ENCODE results near the gene ZNF547.

The ZNF547 gene

GRCh38 chr19:57362997-57363687 lies at the start of gene ZNF547, which contains the start of gene TRAPPC2B:
ZNF547 (plus strand) TSS chr19:57363551; CDS start chr19:57368556, 5,005 bp downstream.
TRAPPC2B (plus strand) TSS chr19:57363551; CDS start chr19:57364834, 1,283 bp downstream.
- Histone ChIP-seq H3K4me3 (ENCODE audit: low read length) (peak within 1 kb of the TSS; percentile 66; the same call in 1 of the 2 replicates), H3K27me3 (ENCODE audit: control insufficient read depth, insufficient read depth, low read length) (no peaks in the 10 kb centered on the region), H3K36me3 (ENCODE audit: control insufficient read depth, insufficient read depth, low read length) (no peaks in the 10 kb centered on the region; the same call in 1 of the 2 replicates), H3K4me1 (ENCODE audit: control insufficient read depth, insufficient read depth, low read length) (no peaks in the 10 kb centered on the region), H3K9me3 (ENCODE audit: control insufficient read depth, insufficient read depth, low read length) (no peaks in the 10 kb centered on the region), H3K27ac (ENCODE audit: low read length) (no peak within 1 kb of the TSS)
- peak; percentile 98 for DNase-seq (ENCODE audit: low read depth, low spot score)
- WGBS (ENCODE audit: insufficient coverage, insufficient read length), result no CpG with 5 or more reads among the region's 47 CpGs

GRCh38 chr19:57314146-57314545 lies 49.2 kb upstream of the ZNF547 start:
- Histone ChIP-seq H3K27ac (ENCODE audit: low read length) (no peak overlapping the region), H3K4me1 (ENCODE audit: control insufficient read depth, insufficient read depth, low read length) (no peaks in the 10 kb centered on the region), H3K27me3 (ENCODE audit: control insufficient read depth, insufficient read depth, low read length) (no peaks in the 10 kb centered on the region), H3K4me3 (ENCODE audit: low read length) (no peak overlapping the region), H3K9me3 (ENCODE audit: control insufficient read depth, insufficient read depth, low read length) (no peaks in the 10 kb centered on the region), H3K36me3 (ENCODE audit: control insufficient read depth, insufficient read depth, low read length) (no peaks in the 10 kb centered on the region)
- whole genome bisulfite sequencing (ENCODE audit: insufficient coverage, insufficient read length), result no CpG with 5 or more reads among the region's 4 CpGs
- no peak for DNase-seq (ENCODE audit: low read depth, low spot score)

GRCh38 chr19:57317503-57317902 lies 45.8 kb upstream of the ZNF547 start:
- H3K4me1 ChIP-seq (ENCODE audit: control insufficient read depth, insufficient read depth, low read length), result no peaks in the 10 kb centered on the region
- H3K9me3 ChIP-seq (ENCODE audit: control insufficient read depth, insufficient read depth, low read length), result no peaks in the 10 kb centered on the region
- WGBS (ENCODE audit: insufficient coverage, insufficient read length), result no CpG with 5 or more reads among the region's 29 CpGs
- H3K27me3 ChIP-seq (ENCODE audit: control insufficient read depth, insufficient read depth, low read length), result no peaks in the 10 kb centered on the region
- no peaks in the 10 kb centered on the region for H3K36me3 ChIP-seq (ENCODE audit: control insufficient read depth, insufficient read depth, low read length)
- no peak for DNase-seq (ENCODE audit: low read depth, low spot score)
- no peak overlapping the region for H3K4me3 ChIP-seq (ENCODE audit: low read length)
- no peak overlapping the region for H3K27ac ChIP-seq (ENCODE audit: low read length)

- H3K27me3 ChIP-seq (ENCODE audit: control insufficient read depth, insufficient read depth, low read length), result no peaks in the 10 kb centered on the region
- DNase-seq (ENCODE audit: low read depth, low spot score), result no peak
- WGBS (ENCODE audit: insufficient coverage, insufficient read length), result no CpG with 5 or more reads among the region's 1 CpG
- peak overlapping the region; percentile 66; the same call in 1 of the 2 replicates for H3K4me3 ChIP-seq (ENCODE audit: low read length)
- H3K27ac ChIP-seq (ENCODE audit: low read length), result no peak overlapping the region
- no peaks in the 10 kb centered on the region for H3K4me1 ChIP-seq (ENCODE audit: control insufficient read depth, insufficient read depth, low read length)
- no peaks in the 10 kb centered on the region for H3K36me3 ChIP-seq (ENCODE audit: control insufficient read depth, insufficient read depth, low read length)
- no peaks in the 10 kb centered on the region for H3K9me3 ChIP-seq (ENCODE audit: control insufficient read depth, insufficient read depth, low read length)
Measured at GRCh38 chr19:57319869-57320179, 43.5 kb upstream of the ZNF547 start.

- H3K4me3 ChIP-seq (ENCODE audit: low read length), result peak within 1 kb of the TSS; percentile 66
- no peaks in the 10 kb centered on the region for H3K36me3 ChIP-seq (ENCODE audit: control insufficient read depth, insufficient read depth, low read length)
- peak; percentile 98 for DNase-seq (ENCODE audit: low read depth, low spot score)
- H3K9me3 ChIP-seq (ENCODE audit: control insufficient read depth, insufficient read depth, low read length), result no peaks in the 10 kb centered on the region
- H3K27me3 ChIP-seq (ENCODE audit: control insufficient read depth, insufficient read depth, low read length), result no peaks in the 10 kb centered on the region
- no CpG with 5 or more reads among the region's 71 CpGs for WGBS (ENCODE audit: insufficient coverage, insufficient read length)
- H3K4me1 ChIP-seq (ENCODE audit: control insufficient read depth, insufficient read depth, low read length), result no peaks in the 10 kb centered on the region
- H3K27ac ChIP-seq (ENCODE audit: low read length), result no peak within 1 kb of the TSS
Measured at GRCh38 chr19:57320180-57321084, 42.9 kb upstream of the ZNF547 start, which contains the start of gene ZNF543. ZNF543 (plus strand) TSS chr19:57320472; CDS start chr19:57320854, 382 bp downstream.

- no peak overlapping the region for H3K27ac ChIP-seq (ENCODE audit: low read length)
Measured at GRCh38 chr19:57321116-57321515, 42.2 kb upstream of the ZNF547 start.

GRCh38 chr19:57321751-57322150 lies 41.6 kb upstream of the ZNF547 start:
- H3K9me3 ChIP-seq (ENCODE audit: control insufficient read depth, insufficient read depth, low read length), result no peaks in the 10 kb centered on the region
- H3K27me3 ChIP-seq (ENCODE audit: control insufficient read depth, insufficient read depth, low read length), result no peaks in the 10 kb centered on the region
- no peak for DNase-seq (ENCODE audit: low read depth, low spot score)
- WGBS (ENCODE audit: insufficient coverage, insufficient read length), result no CpG with 5 or more reads among the region's 3 CpGs
- no peak overlapping the region for H3K4me3 ChIP-seq (ENCODE audit: low read length)
- H3K27ac ChIP-seq (ENCODE audit: low read length), result no peak overlapping the region
- peaks cover 2% of the 10 kb centered on the region; the same call in 1 of the 2 replicates for H3K36me3 ChIP-seq (ENCODE audit: control insufficient read depth, insufficient read depth, low read length)
- no peaks in the 10 kb centered on the region for H3K4me1 ChIP-seq (ENCODE audit: control insufficient read depth, insufficient read depth, low read length)

More at GRCh38 chr19:57321116-57321515, 42.2 kb upstream of the ZNF547 start:
- H3K27me3 ChIP-seq (ENCODE audit: control insufficient read depth, insufficient read depth, low read length), result no peaks in the 10 kb centered on the region
- no peaks in the 10 kb centered on the region for H3K4me1 ChIP-seq (ENCODE audit: control insufficient read depth, insufficient read depth, low read length)
- peak overlapping the region; percentile 66; the same call in 1 of the 2 replicates for H3K4me3 ChIP-seq (ENCODE audit: low read length)
- no peaks in the 10 kb centered on the region for H3K9me3 ChIP-seq (ENCODE audit: control insufficient read depth, insufficient read depth, low read length)
- H3K36me3 ChIP-seq (ENCODE audit: control insufficient read depth, insufficient read depth, low read length), result no peaks in the 10 kb centered on the region
- DNase-seq (ENCODE audit: low read depth, low spot score), result no peak
- no CpG with 5 or more reads among the region's 8 CpGs for WGBS (ENCODE audit: insufficient coverage, insufficient read length)

GRCh38 chr19:57324992-57325391 lies 38.4 kb upstream of the ZNF547 start:
- H3K4me1 ChIP-seq (ENCODE audit: control insufficient read depth, insufficient read depth, low read length), result no peaks in the 10 kb centered on the region
- no peaks in the 10 kb centered on the region for H3K27me3 ChIP-seq (ENCODE audit: control insufficient read depth, insufficient read depth, low read length)
- H3K4me3 ChIP-seq (ENCODE audit: low read length), result no peak overlapping the region
- no peak overlapping the region for H3K27ac ChIP-seq (ENCODE audit: low read length)
- peaks cover 12% of the 10 kb centered on the region; the same call in 1 of the 2 replicates for H3K36me3 ChIP-seq (ENCODE audit: control insufficient read depth, insufficient read depth, low read length)
- DNase-seq (ENCODE audit: low read depth, low spot score), result no peak
- H3K9me3 ChIP-seq (ENCODE audit: control insufficient read depth, insufficient read depth, low read length), result no peaks in the 10 kb centered on the region

GRCh38 chr19:57327993-57328392 lies 35.4 kb upstream of the ZNF547 start:
- no CpG with 5 or more reads among the region's 8 CpGs for WGBS (ENCODE audit: insufficient coverage, insufficient read length)
- Histone ChIP-seq H3K36me3 (ENCODE audit: control insufficient read depth, insufficient read depth, low read length) (peaks cover 12% of the 10 kb centered on the region; the same call in 1 of the 2 replicates), H3K4me3 (ENCODE audit: low read length) (no peak overlapping the region), H3K27ac (ENCODE audit: low read length) (no peak overlapping the region), H3K9me3 (ENCODE audit: control insufficient read depth, insufficient read depth, low read length) (no peaks in the 10 kb centered on the region), H3K27me3 (ENCODE audit: control insufficient read depth, insufficient read depth, low read length) (no peaks in the 10 kb centered on the region), H3K4me1 (ENCODE audit: control insufficient read depth, insufficient read depth, low read length) (no peaks in the 10 kb centered on the region)
- no peak for DNase-seq (ENCODE audit: low read depth, low spot score)

- no peak overlapping the region for H3K4me3 ChIP-seq (ENCODE audit: low read length)
- no CpG with 5 or more reads among the region's 4 CpGs for WGBS (ENCODE audit: insufficient coverage, insufficient read length)
- no peaks in the 10 kb centered on the region; the same call in 1 of the 2 replicates for H3K36me3 ChIP-seq (ENCODE audit: control insufficient read depth, insufficient read depth, low read length)
- H3K27ac ChIP-seq (ENCODE audit: low read length), result no peak overlapping the region
- H3K27me3 ChIP-seq (ENCODE audit: control insufficient read depth, insufficient read depth, low read length), result no peaks in the 10 kb centered on the region
- DNase-seq (ENCODE audit: low read depth, low spot score), result no peak
- no peaks in the 10 kb centered on the region for H3K9me3 ChIP-seq (ENCODE audit: control insufficient read depth, insufficient read depth, low read length)
- H3K4me1 ChIP-seq (ENCODE audit: control insufficient read depth, insufficient read depth, low read length), result no peaks in the 10 kb centered on the region
Measured at GRCh38 chr19:57334191-57334590, 29.2 kb upstream of the ZNF547 start.
